GM21528 (cell line): ENCODE measurements around the gene MFF.
"Not testable (repeated sequence)": the region's sequence is repeated elsewhere in the genome, so short reads cannot be mapped to it uniquely, and the experiment has no call there.

ENCODE experiments used
- ATAC-seq: cut with Tn5 transposase; IDR thresholded peaks from one replicate; pipeline ENCODE4 v1.9.1; 2021; ENCODE audit warnings: mild to moderate bottlenecking, moderate library complexity; ENCODE audit not compliant: unreplicated experiment, low FRiP score

The MFF gene

GRCh38 chr2:227376656-227377396 lies 51.8 kb downstream of the MFF start:
- ATAC-seq: no peak

GRCh38 chr2:227377467-227378351 lies 52.7 kb downstream of the MFF start:
- ATAC-seq: no peak

GRCh38 chr2:227378371-227378782 lies 53.3 kb downstream of the MFF start:
- no peak for ATAC-seq

GRCh38 chr2:227379095-227379494 lies 54.0 kb downstream of the MFF start, which contains the start of gene TM4SF20:
Gene TM4SF20, minus strand, starts transcription at chr2:227379306. Its CDS starts 38 bp downstream, at chr2:227379268.
- no peak for ATAC-seq

GRCh38 chr2:227382241-227382835 lies 57.3 kb downstream of the MFF start:
- ATAC-seq: not testable (repeated sequence)

GRCh38 chr2:227383686-227384085 lies 58.6 kb downstream of the MFF start:
- ATAC-seq: no peak

GRCh38 chr2:227386630-227387029 lies 61.6 kb downstream of the MFF start:
- ATAC-seq: no peak

GRCh38 chr2:227387583-227387982 lies 62.5 kb downstream of the MFF start, which contains the start of gene SCYGR1:
Gene SCYGR1, minus strand, starts transcription at chr2:227387949. Its CDS starts 0 bp downstream, at chr2:227387949.
- not testable (repeated sequence) for ATAC-seq

- no peak for ATAC-seq
These were observed 63.5 kb downstream of the MFF start for GRCh38 chr2:227388537-227389011.

- no peak for ATAC-seq
These were observed 64.2 kb downstream of the MFF start for GRCh38 chr2:227389231-227389630.

- no peak for ATAC-seq
These were observed 64.6 kb downstream of the MFF start for GRCh38 chr2:227389661-227390060.

- ATAC-seq: no peak
These were observed 65.6 kb downstream of the MFF start for GRCh38 chr2:227390468-227391256.

- ATAC-seq: no peak
These were observed 69.3 kb downstream of the MFF start for GRCh38 chr2:227394401-227394800.

GRCh38 chr2:227395556-227395955 lies 70.5 kb downstream of the MFF start:
- ATAC-seq: no peak

- ATAC-seq: no peak
These were observed 72.5 kb downstream of the MFF start for GRCh38 chr2:227397562-227397961.

- no peak for ATAC-seq
These were observed 73.9 kb downstream of the MFF start for GRCh38 chr2:227398684-227399670.

GRCh38 chr2:227401550-227401949 lies 76.5 kb downstream of the MFF start:
- no peak for ATAC-seq

- no peak for ATAC-seq
These were observed 77.3 kb downstream of the MFF start for GRCh38 chr2:227402321-227402720.

- ATAC-seq: no peak
These were observed 77.9 kb downstream of the MFF start for GRCh38 chr2:227402959-227403358.
